ENCODE measurements around the gene CSRP3. TPM values are rescaled to one million over a fixed set of nuclear protein-coding genes. Genes with fewer than 3 reads are reported as not detected.

Gene CSRP3
- total RNA-seq, 2 experiments from 2014 or later: not detected

- peak; percentile 63 for DNase-seq
- peak overlapping the region; percentile 43 for H3K27ac Mint-ChIP-seq
- H3K4me1 Mint-ChIP-seq (ENCODE audit: low read depth): peaks cover 6% of the 10 kb centered on the region
- ChIA-PET CTCF (interaction anchor here (0.8 to 1.3 kb wide), 2 partner anchors 12 to 18 kb away, joined by 3 read pairs; no protein-coding TSS in a partner anchor), POLR2A (interaction anchor here (0.6 to 1.2 kb wide), 3 partner anchors 8 to 131 kb away, joined by 3 to 4 read pairs (median 3); no protein-coding TSS in a partner anchor)
- no peaks in the 10 kb centered on the region for H3K9me3 Mint-ChIP-seq
- no peak for TF ChIP-seq CTCF (IDR thresholded peaks at IDR 0.05)
- intact Hi-C loops (cut with micrococcal nuclease): no loop called here
- H3K27me3 Mint-ChIP-seq: peaks cover 39% of the 10 kb centered on the region
- peak; percentile 57 for ATAC-seq
- peaks cover 22% of the 10 kb centered on the region for H3K36me3 Mint-ChIP-seq (ENCODE audit: low read depth)
- peak overlapping the region; percentile 89 for H3K4me3 Mint-ChIP-seq
Observed at GRCh38 chr11:19241260-19242178, 39.7 kb upstream of the CSRP3 start.

GRCh38 chr11:19240420-19241259 is 38.9 kb upstream of the CSRP3 start, which contains the start of gene E2F8:
TSS of gene E2F8 (minus strand) at chr11:19240945. CDS start at chr11:19240121, 824 bp downstream.
- intact Hi-C loops (cut with micrococcal nuclease): no loop called here
- Mint-ChIP-seq H3K4me3 (peak within 1 kb of the TSS; percentile 89), H3K27ac (peak within 1 kb of the TSS; percentile 68), H3K9me3 (no peaks in the 10 kb centered on the region), H3K27me3 (peaks cover 35% of the 10 kb centered on the region), H3K36me3 (ENCODE audit: low read depth) (peaks cover 28% of the 10 kb centered on the region), H3K4me1 (ENCODE audit: low read depth) (peaks cover 6% of the 10 kb centered on the region)
- ChIA-PET POLR2A (interaction anchor here (0.6 kb wide), 2 partner anchors 180 to 257 kb away, joined by 3 read pairs; no protein-coding TSS in a partner anchor), CTCF (interaction anchor here (1.1 to 1.9 kb wide), 2 partner anchors 19 to 164 kb away, joined by 3 to 6 read pairs; no protein-coding TSS in a partner anchor)
- TF ChIP-seq CTCF (IDR thresholded peaks at IDR 0.05): no peak
- DNase-seq (peak; percentile 93), ATAC-seq (peak; percentile 88)

GRCh38 chr11:19239039-19239438 is 37.3 kb upstream of the CSRP3 start:
- ATAC-seq (no peak), DNase-seq (no peak)
- TF ChIP-seq CTCF (IDR thresholded peaks at IDR 0.05): no peak
- H3K36me3 Mint-ChIP-seq (ENCODE audit: low read depth): peaks cover 40% of the 10 kb centered on the region
- POLR2A ChIA-PET: interaction anchor here (0.8 kb wide), 1 partner anchor 12 kb away, joined by 3 read pairs; no protein-coding TSS in a partner anchor
- peaks cover 31% of the 10 kb centered on the region for H3K27me3 Mint-ChIP-seq
- H3K4me3 Mint-ChIP-seq: peak overlapping the region; percentile 54
- no peak overlapping the region for H3K27ac Mint-ChIP-seq
- CTCF ChIA-PET: interaction anchor here (1.9 kb wide), 1 partner anchor 20 kb away, joined by 6 read pairs; no protein-coding TSS in a partner anchor
- H3K9me3 Mint-ChIP-seq: no peaks in the 10 kb centered on the region
- intact Hi-C loops (cut with micrococcal nuclease): no loop called here
- H3K4me1 Mint-ChIP-seq (ENCODE audit: low read depth): peaks cover 6% of the 10 kb centered on the region

GRCh38 chr11:19237813-19238212 is 36.0 kb upstream of the CSRP3 start:
- Mint-ChIP-seq H3K4me1 (ENCODE audit: low read depth) (peaks cover 6% of the 10 kb centered on the region), H3K36me3 (ENCODE audit: low read depth) (peaks cover 45% of the 10 kb centered on the region), H3K4me3 (no peak overlapping the region), H3K27ac (no peak overlapping the region), H3K27me3 (peaks cover 20% of the 10 kb centered on the region), H3K9me3 (no peaks in the 10 kb centered on the region)
- DNase-seq (no peak), ATAC-seq (no peak)
- intact Hi-C loops (cut with micrococcal nuclease): no loop called here
- ChIA-PET CTCF (no interaction called here), POLR2A (no interaction called here)
- no peak for TF ChIP-seq CTCF (IDR thresholded peaks at IDR 0.05)

All from activated CD8-positive, alpha-beta T cell treated with anti-CD3 and anti-CD28 coated beads for 36 hours (primary cell).